Fibroblast of mammary gland (primary cell): ENCODE data around the gene SIM1.

ENCODE experiments used
- DNase-seq: peaks from one replicate; pipeline ENCODE4 v3.0.0-alpha.2; 2010; ENCODE audit warnings: low read depth
- H3K4me3 ChIP-seq: 2 replicates; pipeline ENCODE4 v1.5.1; 2011; ENCODE audit warnings: low read depth, mild to moderate bottlenecking, low read length, moderate library complexity; ENCODE audit not compliant: control insufficient read depth
- CTCF ChIP-seq: conservative IDR thresholded peaks from 2 replicates; pipeline ENCODE4 v1.5.1; 2011; ENCODE audit warnings: low read depth, low read length, inconsistent platforms; ENCODE audit not compliant: control insufficient read depth, insufficient read depth

The SIM1 gene

DNA sequence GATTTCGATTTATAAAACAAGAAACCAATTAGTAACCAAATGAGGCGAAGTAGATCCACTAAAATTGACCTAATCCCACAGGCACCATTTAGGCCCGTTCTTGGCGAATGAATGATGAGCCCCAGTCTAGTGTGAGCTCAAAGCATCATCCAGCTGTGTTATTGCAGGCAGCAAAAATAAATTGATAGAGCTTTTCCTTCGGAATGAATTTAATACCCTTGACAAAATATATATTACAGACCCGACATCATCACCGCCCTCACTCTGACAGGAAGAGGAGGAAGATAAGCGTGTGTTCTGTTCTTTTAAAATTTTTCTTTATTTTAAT, 7.8 kb downstream of the SIM1 start:
- TF ChIP-seq CTCF, result no peak
- no peak for DNase-seq
- H3K4me3 ChIP-seq, result no peak overlapping the region

GRCh38 chr6:100456141-100456907, 8.4 kb downstream of the SIM1 start:
- H3K4me3 ChIP-seq, result no peak overlapping the region
- no peak for DNase-seq
- TF ChIP-seq CTCF, result no peak

- DNase-seq, result no peak
- TF ChIP-seq CTCF, result no peak
- H3K4me3 ChIP-seq, result no peak overlapping the region
These were observed 9.2 kb downstream of the SIM1 start for GRCh38 chr6:100455230-100456124.

- no peak for DNase-seq
- TF ChIP-seq CTCF, result no peak
- no peak overlapping the region for H3K4me3 ChIP-seq
These were observed 10.0 kb downstream of the SIM1 start for GRCh38 chr6:100454551-100455229.

DNA sequence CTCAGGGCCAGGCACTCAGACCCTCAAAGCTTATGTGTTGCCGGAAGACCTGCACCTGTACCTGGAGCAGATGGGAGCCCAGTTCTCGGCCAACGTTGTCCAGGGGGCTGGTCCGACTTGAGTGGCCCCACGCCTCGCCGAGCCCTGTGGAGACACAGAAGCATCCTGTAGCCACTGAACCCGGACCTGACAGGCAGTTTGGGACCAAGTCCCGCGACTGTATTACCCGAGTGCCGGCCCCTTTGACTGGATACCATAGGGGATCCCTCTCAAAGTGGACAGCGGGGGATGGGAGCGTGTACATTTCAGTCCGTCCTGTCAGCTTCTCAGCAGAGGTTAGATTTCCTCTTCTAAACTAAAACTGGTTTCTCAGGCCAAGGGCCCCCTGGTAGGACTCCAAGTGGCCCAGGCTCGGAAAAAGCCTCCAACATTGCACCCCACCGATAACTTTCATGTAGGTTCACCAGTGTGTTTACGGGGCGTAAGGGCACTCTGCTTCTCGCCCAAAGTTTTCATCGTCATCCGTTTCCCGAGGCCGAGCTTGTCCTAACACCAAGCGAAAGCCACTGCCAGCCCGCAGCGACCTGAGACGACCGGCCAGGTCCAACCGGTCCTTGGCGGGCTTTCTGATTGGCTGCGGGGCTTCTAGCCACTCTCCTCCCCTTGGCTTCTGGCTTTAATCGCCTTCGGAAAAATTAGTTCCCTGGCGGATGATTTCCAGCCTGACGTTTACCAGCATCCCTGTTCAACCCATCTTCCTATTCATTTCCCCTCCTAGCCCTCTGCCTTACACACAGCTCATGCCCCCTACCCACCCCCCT, 10.8 kb downstream of the SIM1 start:
- DNase-seq, result no peak
- TF ChIP-seq CTCF, result no peak

DNA sequence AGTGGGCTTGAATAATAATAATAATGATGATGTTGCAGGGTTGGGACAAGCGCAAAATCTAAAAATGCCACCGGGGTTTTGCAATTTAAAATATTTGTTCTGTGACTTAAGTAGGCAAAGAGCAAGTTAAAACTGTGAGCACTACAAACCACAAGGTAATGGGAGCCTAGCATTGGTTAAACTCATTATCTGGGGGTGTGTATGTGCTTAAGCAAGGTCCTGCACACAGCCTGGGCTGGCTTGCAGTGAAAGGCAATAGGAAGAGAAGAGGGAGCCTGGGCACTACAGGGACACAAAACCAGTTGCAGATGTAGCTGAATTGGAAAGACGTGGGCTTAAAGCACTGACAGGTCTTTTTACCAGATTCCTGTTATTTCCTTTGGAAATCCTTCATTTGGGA, 11.7 kb downstream of the SIM1 start:
- TF ChIP-seq CTCF, result no peak
- DNase-seq, result no peak
- H3K4me3 ChIP-seq, result no peak overlapping the region

More for the DNA sequence above, 10.8 kb downstream of the SIM1 start:
- H3K4me3 ChIP-seq, result no peak overlapping the region
